PFSK-1 (cell line): ENCODE results near the gene NGFR.

Experiments
- REST ChIP-seq, 2 experiments: IDR thresholded peaks; 2 replicates each; pipeline versions ENCODE4 v1.6.1 to v1.8.0; 2011 to 2012; ENCODE audit warnings: low read depth in 2 of 2, low read length in 2 of 2, control low read depth in 1 of 2, inconsistent platforms in 1 of 2, mild to moderate bottlenecking in 1 of 2, moderate library complexity in 1 of 2; ENCODE audit not compliant: insufficient read depth in 1 of 2
- TAF1 ChIP-seq: IDR thresholded peaks from 2 replicates; pipeline ENCODE4 v1.6.1; 2012; ENCODE audit warnings: low read length, control low read depth, borderline replicate concordance; ENCODE audit not compliant: insufficient read depth

GRCh38 chr17:49495842-49496182 is 719 bp downstream of the NGFR start:
- TF ChIP-seq TAF1 = no peak
- TF ChIP-seq REST (IDR thresholded peaks at IDR 0.05; ENCODE audit: insufficient read depth in 1 of 2, low read depth in 2 of 2, low read length in 2 of 2) = no peak
